GM19351 (cell line): Measurements from ENCODE around the gene HHAT.

Experiments
- ATAC-seq: cut with Tn5 transposase; IDR thresholded peaks from one replicate; pipeline ENCODE4 v1.9.1; 2021; ENCODE audit warnings: mild to moderate bottlenecking, moderate library complexity; ENCODE audit not compliant: unreplicated experiment

The HHAT gene

GRCh38 chr1:210437111-210437510, 108.4 kb downstream of the HHAT start:
- no peak for ATAC-seq

GRCh38 chr1:210437781-210438180, 109.1 kb downstream of the HHAT start:
- ATAC-seq: no peak

- ATAC-seq: no peak
Observed at GRCh38 chr1:210438928-210439841, 110.5 kb downstream of the HHAT start.

GRCh38 chr1:210440081-210440480, 111.4 kb downstream of the HHAT start:
- no peak for ATAC-seq

GRCh38 chr1:210441028-210441427, 112.3 kb downstream of the HHAT start:
- no peak for ATAC-seq

GRCh38 chr1:210445485-210445884, 116.8 kb downstream of the HHAT start:
- no peak for ATAC-seq

GRCh38 chr1:210445931-210446330, 117.2 kb downstream of the HHAT start:
- ATAC-seq: no peak

- ATAC-seq: peak; percentile 90
Observed at GRCh38 chr1:210446479-210446878, 117.8 kb downstream of the HHAT start.

- no peak for ATAC-seq
Observed at GRCh38 chr1:210447456-210448057, 118.9 kb downstream of the HHAT start.

- ATAC-seq: peak; percentile 54
Observed at GRCh38 chr1:210448297-210448892, 119.7 kb downstream of the HHAT start.

- ATAC-seq: no peak
Observed at GRCh38 chr1:210455840-210456603, 127.3 kb downstream of the HHAT start.

GRCh38 chr1:210456731-210457255, 128.1 kb downstream of the HHAT start:
- no peak for ATAC-seq

GRCh38 chr1:210457568-210457967, 128.9 kb downstream of the HHAT start:
- ATAC-seq: no peak

GRCh38 chr1:210464519-210465039, 135.9 kb downstream of the HHAT start:
- ATAC-seq: peak; percentile 80

- no peak for ATAC-seq
Observed at GRCh38 chr1:210465150-210465549, 136.4 kb downstream of the HHAT start.

GRCh38 chr1:210467440-210468043, 138.8 kb downstream of the HHAT start:
- ATAC-seq: no peak

GRCh38 chr1:210469441-210469840, 140.7 kb downstream of the HHAT start:
- ATAC-seq: no peak

- ATAC-seq: no peak
Observed at GRCh38 chr1:210475321-210475720, 146.6 kb downstream of the HHAT start.

GRCh38 chr1:210475806-210476205, 147.1 kb downstream of the HHAT start:
- ATAC-seq: no peak

GRCh38 chr1:210476730-210477129, 148.0 kb downstream of the HHAT start:
- ATAC-seq: no peak
